SK-N-SH (cell line): ENCODE measurements around the gene CCDC69.

Experiments
- ELF1 ChIP-seq: IDR thresholded peaks from 2 replicates; pipeline ENCODE4 v1.4.0; 2012
- EP300 ChIP-seq, 2 experiments: IDR thresholded peaks; 2 replicates each; pipeline versions ENCODE4 v1.4.0 to v1.6.1; 2012; ENCODE audit warnings: borderline replicate concordance in 1 of 2, low read depth in 1 of 2, low read length in 1 of 2
- EZH2phosphoT487 ChIP-seq: fragments of 200-600 bp; sonication (generic); IDR thresholded peaks from 2 replicates; pipeline ENCODE4 v1.6.1; 2017; ENCODE audit warnings: low read depth, mixed run types, mild to moderate bottlenecking, antibody characterized with exemption, moderate library complexity, borderline replicate concordance
- FOSL2 ChIP-seq: IDR thresholded peaks from 2 replicates; pipeline ENCODE4 v1.4.0; 2012; ENCODE audit warnings: low read depth, mild to moderate bottlenecking, moderate library complexity, borderline replicate concordance
- IRF3 ChIP-seq: fragments of 150-350 bp; IDR thresholded peaks from 2 replicates; pipeline ENCODE4 v1.6.1; 2016; ENCODE audit warnings: mild to moderate bottlenecking, low read depth, low read length
- JUND ChIP-seq: IDR thresholded peaks from 2 replicates; pipeline ENCODE4 v1.4.0; 2012
- NRF1 ChIP-seq: IDR thresholded peaks from 2 replicates; pipeline ENCODE4 v1.6.1; 2012; ENCODE audit warnings: low read depth, mild to moderate bottlenecking, low read length
- POLR2AphosphoS5 ChIP-seq: IDR thresholded peaks from 2 replicates; pipeline ENCODE4 v1.6.1; 2012; ENCODE audit warnings: low read depth, low read length
- SIN3A ChIP-seq: IDR thresholded peaks from 2 replicates; pipeline ENCODE4 v1.6.1; 2012; ENCODE audit warnings: low read depth, mild to moderate bottlenecking, low read length, moderate library complexity, borderline replicate concordance
- TEAD4 ChIP-seq: IDR thresholded peaks from 2 replicates; pipeline ENCODE4 v1.4.0; 2012; ENCODE audit warnings: mild to moderate bottlenecking, borderline replicate concordance; ENCODE audit not compliant: insufficient read depth
- ZBTB33 ChIP-seq: IDR thresholded peaks from 2 replicates; pipeline ENCODE4 v1.4.0; 2012; ENCODE audit warnings: low read depth, borderline replicate concordance
- TF ChIP-seq, protein P1 (sequence below): fragments of 200-600 bp; sonication (generic); IDR thresholded peaks from 2 replicates; pipeline ENCODE4 v1.6.1; 2017; ENCODE audit warnings: antibody characterized with exemption, mild to moderate bottlenecking, moderate library complexity
- TF ChIP-seq, protein P2 (sequence below): IDR thresholded peaks from 2 replicates; pipeline ENCODE4 v1.6.1; 2012; ENCODE audit warnings: mild to moderate bottlenecking, low read depth, low read length, moderate library complexity
- TF ChIP-seq, protein P3 (sequence below): fragments of 150-350 bp; IDR thresholded peaks from 2 replicates; pipeline ENCODE4 v1.6.1; 2017; ENCODE audit warnings: antibody characterized with exemption, low read length, low read depth, borderline replicate concordance

DNA sequence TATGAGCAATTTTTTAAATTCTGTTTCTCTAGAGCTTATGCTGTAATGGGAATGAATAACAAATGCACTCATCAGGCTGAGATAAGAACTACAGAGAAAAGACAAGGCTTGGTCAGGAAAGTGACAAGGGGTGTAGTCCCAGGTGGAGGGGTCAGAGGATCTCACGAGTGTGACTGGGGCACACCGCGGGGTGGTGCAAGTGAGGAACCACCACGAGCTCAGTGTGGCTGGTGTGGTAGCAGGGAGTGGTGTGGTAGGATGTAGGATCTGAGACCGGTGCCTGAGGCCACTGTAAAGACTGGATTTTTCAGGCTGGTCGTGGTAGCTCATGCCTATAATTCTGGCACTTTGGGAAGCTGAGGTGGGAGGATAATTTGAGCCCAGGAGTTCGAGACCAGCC, 75.3 kb downstream of the CCDC69 start:
- TF ChIP-seq FOSL2: no peak
- TF ChIP-seq POLR2AphosphoS5: no peak
- TF ChIP-seq, protein P1, sequence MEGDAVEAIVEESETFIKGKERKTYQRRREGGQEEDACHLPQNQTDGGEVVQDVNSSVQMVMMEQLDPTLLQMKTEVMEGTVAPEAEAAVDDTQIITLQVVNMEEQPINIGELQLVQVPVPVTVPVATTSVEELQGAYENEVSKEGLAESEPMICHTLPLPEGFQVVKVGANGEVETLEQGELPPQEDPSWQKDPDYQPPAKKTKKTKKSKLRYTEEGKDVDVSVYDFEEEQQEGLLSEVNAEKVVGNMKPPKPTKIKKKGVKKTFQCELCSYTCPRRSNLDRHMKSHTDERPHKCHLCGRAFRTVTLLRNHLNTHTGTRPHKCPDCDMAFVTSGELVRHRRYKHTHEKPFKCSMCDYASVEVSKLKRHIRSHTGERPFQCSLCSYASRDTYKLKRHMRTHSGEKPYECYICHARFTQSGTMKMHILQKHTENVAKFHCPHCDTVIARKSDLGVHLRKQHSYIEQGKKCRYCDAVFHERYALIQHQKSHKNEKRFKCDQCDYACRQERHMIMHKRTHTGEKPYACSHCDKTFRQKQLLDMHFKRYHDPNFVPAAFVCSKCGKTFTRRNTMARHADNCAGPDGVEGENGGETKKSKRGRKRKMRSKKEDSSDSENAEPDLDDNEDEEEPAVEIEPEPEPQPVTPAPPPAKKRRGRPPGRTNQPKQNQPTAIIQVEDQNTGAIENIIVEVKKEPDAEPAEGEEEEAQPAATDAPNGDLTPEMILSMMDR: no peak
- no peak for TF ChIP-seq TEAD4
- TF ChIP-seq NRF1: no peak
- TF ChIP-seq JUND: no peak
- TF ChIP-seq, protein P2, sequence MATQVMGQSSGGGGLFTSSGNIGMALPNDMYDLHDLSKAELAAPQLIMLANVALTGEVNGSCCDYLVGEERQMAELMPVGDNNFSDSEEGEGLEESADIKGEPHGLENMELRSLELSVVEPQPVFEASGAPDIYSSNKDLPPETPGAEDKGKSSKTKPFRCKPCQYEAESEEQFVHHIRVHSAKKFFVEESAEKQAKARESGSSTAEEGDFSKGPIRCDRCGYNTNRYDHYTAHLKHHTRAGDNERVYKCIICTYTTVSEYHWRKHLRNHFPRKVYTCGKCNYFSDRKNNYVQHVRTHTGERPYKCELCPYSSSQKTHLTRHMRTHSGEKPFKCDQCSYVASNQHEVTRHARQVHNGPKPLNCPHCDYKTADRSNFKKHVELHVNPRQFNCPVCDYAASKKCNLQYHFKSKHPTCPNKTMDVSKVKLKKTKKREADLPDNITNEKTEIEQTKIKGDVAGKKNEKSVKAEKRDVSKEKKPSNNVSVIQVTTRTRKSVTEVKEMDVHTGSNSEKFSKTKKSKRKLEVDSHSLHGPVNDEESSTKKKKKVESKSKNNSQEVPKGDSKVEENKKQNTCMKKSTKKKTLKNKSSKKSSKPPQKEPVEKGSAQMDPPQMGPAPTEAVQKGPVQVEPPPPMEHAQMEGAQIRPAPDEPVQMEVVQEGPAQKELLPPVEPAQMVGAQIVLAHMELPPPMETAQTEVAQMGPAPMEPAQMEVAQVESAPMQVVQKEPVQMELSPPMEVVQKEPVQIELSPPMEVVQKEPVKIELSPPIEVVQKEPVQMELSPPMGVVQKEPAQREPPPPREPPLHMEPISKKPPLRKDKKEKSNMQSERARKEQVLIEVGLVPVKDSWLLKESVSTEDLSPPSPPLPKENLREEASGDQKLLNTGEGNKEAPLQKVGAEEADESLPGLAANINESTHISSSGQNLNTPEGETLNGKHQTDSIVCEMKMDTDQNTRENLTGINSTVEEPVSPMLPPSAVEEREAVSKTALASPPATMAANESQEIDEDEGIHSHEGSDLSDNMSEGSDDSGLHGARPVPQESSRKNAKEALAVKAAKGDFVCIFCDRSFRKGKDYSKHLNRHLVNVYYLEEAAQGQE: no peak
- TF ChIP-seq SIN3A: no peak
- no peak for TF ChIP-seq ZBTB33
- TF ChIP-seq IRF3: no peak
- no peak for TF ChIP-seq ELF1
- no peak for TF ChIP-seq EP300 (IDR thresholded peaks at IDR 0.05; ENCODE audit: borderline replicate concordance in 1 of 2, low read depth in 1 of 2, low read length in 1 of 2)
- TF ChIP-seq, protein P3, sequence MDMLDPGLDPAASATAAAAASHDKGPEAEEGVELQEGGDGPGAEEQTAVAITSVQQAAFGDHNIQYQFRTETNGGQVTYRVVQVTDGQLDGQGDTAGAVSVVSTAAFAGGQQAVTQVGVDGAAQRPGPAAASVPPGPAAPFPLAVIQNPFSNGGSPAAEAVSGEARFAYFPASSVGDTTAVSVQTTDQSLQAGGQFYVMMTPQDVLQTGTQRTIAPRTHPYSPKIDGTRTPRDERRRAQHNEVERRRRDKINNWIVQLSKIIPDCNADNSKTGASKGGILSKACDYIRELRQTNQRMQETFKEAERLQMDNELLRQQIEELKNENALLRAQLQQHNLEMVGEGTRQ: no peak
- no peak for TF ChIP-seq EZH2phosphoT487
